ENCODE measurements around the gene COL26A1.

COL26A1 gene

GRCh38 chr7:101531726-101532357 lies 169.2 kb downstream of the COL26A1 start:
- no peak for TF ChIP-seq CTCF (IDR thresholded peaks at IDR 0.05)
- TF ChIP-seq ZFX (IDR thresholded peaks at IDR 0.05; ENCODE audit: borderline replicate concordance) = no peak
- H3K27ac ChIP-seq = no peak overlapping the region

- H3K27ac ChIP-seq = no peak overlapping the region
- TF ChIP-seq CTCF (IDR thresholded peaks at IDR 0.05) (no peak), ZFX (IDR thresholded peaks at IDR 0.05; ENCODE audit: borderline replicate concordance) (no peak)
Observed at GRCh38 chr7:101532400-101533102, 169.9 kb downstream of the COL26A1 start.

GRCh38 chr7:101533103-101533465 lies 170.4 kb downstream of the COL26A1 start:
- no peak overlapping the region for H3K27ac ChIP-seq
- no peak for TF ChIP-seq ZFX (IDR thresholded peaks at IDR 0.05; ENCODE audit: borderline replicate concordance)
- TF ChIP-seq CTCF (IDR thresholded peaks at IDR 0.05) = no peak

- TF ChIP-seq ZFX (IDR thresholded peaks at IDR 0.05; ENCODE audit: borderline replicate concordance) = no peak
- TF ChIP-seq CTCF (IDR thresholded peaks at IDR 0.05) = no peak
- no peak overlapping the region for H3K27ac ChIP-seq
Observed at GRCh38 chr7:101534015-101534803, 171.5 kb downstream of the COL26A1 start.

- no peak for TF ChIP-seq ZFX (IDR thresholded peaks at IDR 0.05; ENCODE audit: borderline replicate concordance)
- TF ChIP-seq CTCF (IDR thresholded peaks at IDR 0.05) = no peak
- H3K27ac ChIP-seq = no peak overlapping the region
Observed at GRCh38 chr7:101534873-101535272, 172.2 kb downstream of the COL26A1 start.

GRCh38 chr7:101535351-101535751 lies 172.7 kb downstream of the COL26A1 start:
- TF ChIP-seq CTCF (IDR thresholded peaks at IDR 0.05) = no peak
- TF ChIP-seq ZFX (IDR thresholded peaks at IDR 0.05; ENCODE audit: borderline replicate concordance) = no peak
- H3K27ac ChIP-seq = no peak overlapping the region

GRCh38 chr7:101536232-101536631 lies 173.6 kb downstream of the COL26A1 start:
- H3K27ac ChIP-seq = no peak overlapping the region
- no peak for TF ChIP-seq ZFX (IDR thresholded peaks at IDR 0.05; ENCODE audit: borderline replicate concordance)
- no peak for TF ChIP-seq CTCF (IDR thresholded peaks at IDR 0.05)
